HepG2 (cell line): ENCODE results near the gene CACNG8. TPM values are rescaled to one million over a fixed set of nuclear protein-coding genes. Genes with fewer than 3 reads are reported as not detected.

Experiments used
- ATAC-seq: fragments of 200-7000 bp; cut with Tn5 transposase; 3 replicates; pipeline ENCODE4 v1.9.1; 2020; ENCODE audit warnings: mild to moderate bottlenecking, moderate library complexity
- BruUV-seq: library from RNA; stranded (reverse); fragments of 400-500 nt; replicated peaks from 2 replicates; lab custom pipeline; 2021; lab: Mats Ljungman, UMichigan
- CTCF ChIA-PET: fragments of 300-600 bp; formaldehyde crosslinking; extraction: SDS; loops from one replicate; lab custom pipeline; 2021; ENCODE audit warnings: low total read pairs, inconsistent platforms, low intra/inter-chr PET ratio; lab: Yijun Ruan, JAX
- POLR2A ChIA-PET: fragments of 350-600 bp; sonication (Branson Sonifier 250); formaldehyde crosslinking; loops from one replicate; lab custom pipeline; 2020; ENCODE audit warnings: antibody characterized with exemption, inconsistent platforms; lab: Yijun Ruan, JAX
- DNase-seq: peaks from one replicate; pipeline ENCODE4 v3.0.0-alpha.2; 2015; ENCODE audit warnings: low spot score
- FAIRE-seq: peaks from 3 replicates; lab custom pipeline; 2011; peaks lifted over from hg19 to GRCh38; lab: Jason Lieb, UNC
- H2AFZ ChIP-seq: one replicate; pipeline ENCODE4 v1.6.1; 2011; ENCODE audit warnings: low read length, inconsistent platforms
- H3K27ac ChIP-seq: fragments of 300-600 bp; 3 replicates; pipeline ENCODE4 v1.8.0; 2011; ENCODE audit warnings: mixed run types, mild to moderate bottlenecking, mixed read lengths, low read length, inconsistent platforms; ENCODE audit not compliant: insufficient read depth; ENCODE audit errors: extremely low read length
- H3K27me3 ChIP-seq, 2 experiments: fragments of 200-600 bp in 1 of 2; 2 replicates in 1 of 2; 3 replicates in 1 of 2; pipeline versions ENCODE4 v1.6.0 to v1.8.0; 2011; ENCODE audit warnings: low read length in 2 of 2, mild to moderate bottlenecking in 2 of 2, moderate library complexity in 2 of 2, inconsistent platforms in 1 of 2; ENCODE audit not compliant: insufficient read depth in 2 of 2, control insufficient read depth in 1 of 2
- H3K36me3 ChIP-seq, 2 experiments: fragments of 200-600 bp in 1 of 2; replicated peaks in 1 of 2; 2 replicates in 1 of 2; 3 replicates in 1 of 2; pipeline versions ENCODE4 v1.5.1 to v1.8.0; 2011; ENCODE audit warnings: low read length in 2 of 2, inconsistent platforms in 1 of 2; ENCODE audit not compliant: insufficient read depth in 2 of 2, control insufficient read depth in 1 of 2
- H3K4me1 ChIP-seq: 2 replicates; pipeline ENCODE4 v1.5.1; 2012; ENCODE audit warnings: low read length, inconsistent platforms; ENCODE audit not compliant: insufficient read depth
- H3K4me2 ChIP-seq: 2 replicates; pipeline ENCODE4 v1.6.0; 2011; ENCODE audit warnings: low read depth, low read length, inconsistent platforms
- H3K4me3 ChIP-seq, 3 experiments: fragments of 200-600 bp in 1 of 3; sonication (generic), shearing (Covaris generic) in 1 of 3; replicated peaks in 1 of 3; 2 replicates each; pipeline ENCODE4 v1.5.1; 2011 to 2016; ENCODE audit warnings: low read length in 3 of 3, inconsistent platforms in 2 of 3, low read depth in 2 of 3, mild to moderate bottlenecking in 2 of 3, control low read depth in 1 of 3, mixed read lengths in 1 of 3; ENCODE audit not compliant: insufficient read depth in 1 of 3
- H3K79me2 ChIP-seq: one replicate; pipeline ENCODE4 v1.6.1; 2011; ENCODE audit warnings: low read length, inconsistent platforms; ENCODE audit not compliant: insufficient read depth
- H3K9ac ChIP-seq: 2 replicates; pipeline ENCODE4 v1.6.0; 2011; ENCODE audit warnings: mild to moderate bottlenecking, low read depth, low read length, inconsistent platforms; ENCODE audit not compliant: insufficient read depth
- H3K9me3 ChIP-seq: 2 replicates; pipeline ENCODE4 v1.5.1; 2012; ENCODE audit warnings: mild to moderate bottlenecking, low read length
- H4K20me1 ChIP-seq: 2 replicates; pipeline ENCODE4 v1.6.0; 2011; ENCODE audit warnings: inconsistent platforms, mild to moderate bottlenecking, low read length, moderate library complexity; ENCODE audit not compliant: insufficient read depth
- AKNA ChIP-seq: sonication (generic); formaldehyde crosslinking; IDR thresholded peaks from 2 replicates; pipeline ENCODE4 v1.4.0; 2020; ENCODE audit warnings: missing genetic modification reagents, borderline replicate concordance
- ARID5B ChIP-seq: IDR thresholded peaks from 2 replicates; pipeline ENCODE4 v1.4.0; 2020; ENCODE audit warnings: mild to moderate bottlenecking, missing genetic modification reagents
- EED ChIP-seq: sonication (generic); formaldehyde crosslinking; IDR thresholded peaks from 2 replicates; pipeline ENCODE4 v1.5.0; 2020; ENCODE audit warnings: mild to moderate bottlenecking, missing genetic modification reagents
- FOXO1 ChIP-seq: sonication (generic); formaldehyde crosslinking; IDR thresholded peaks from 2 replicates; pipeline ENCODE4 v1.4.0; 2020; ENCODE audit warnings: missing genetic modification reagents
- KLF13 ChIP-seq: sonication (generic); formaldehyde crosslinking; IDR thresholded peaks from 2 replicates; pipeline ENCODE4 v1.4.0; 2020; ENCODE audit warnings: mild to moderate bottlenecking, missing genetic modification reagents
- SOX13 ChIP-seq, 3 experiments: fragments of 450-650 bp in 1 of 3; sonication (generic) in 1 of 3; formaldehyde crosslinking in 1 of 3; IDR thresholded peaks in 2 of 3; conservative IDR thresholded peaks in 1 of 3; 2 replicates each; pipeline versions ENCODE4 v1.5.0 to v1.6.1; 2016 to 2020; ENCODE audit warnings: antibody characterized with exemption in 1 of 3, mild to moderate bottlenecking in 1 of 3, missing compliant biosample characterization in 1 of 3, missing genetic modification reagents in 1 of 3, moderate library complexity in 1 of 3
- TRIM22 ChIP-seq: fragments of 450-650 bp; IDR thresholded peaks from 2 replicates; pipeline ENCODE4 v1.6.1; 2017
- ZEB1 ChIP-seq: IDR thresholded peaks from 2 replicates; pipeline ENCODE4 v1.6.1; 2012; ENCODE audit warnings: mild to moderate bottlenecking, low read depth, inconsistent platforms; ENCODE audit not compliant: insufficient replicate concordance
- ZNF274 ChIP-seq: sonication (generic); formaldehyde crosslinking; IDR thresholded peaks from 2 replicates; pipeline ENCODE4 v1.5.1; 2020; ENCODE audit warnings: mild to moderate bottlenecking, missing genetic modification reagents
- ZNF569 ChIP-seq: sonication (generic); formaldehyde crosslinking; IDR thresholded peaks from 2 replicates; pipeline ENCODE4 v1.5.0; 2020; ENCODE audit warnings: mild to moderate bottlenecking, missing genetic modification reagents, moderate library complexity, borderline replicate concordance
- ZNF704 ChIP-seq: sonication (generic); formaldehyde crosslinking; IDR thresholded peaks from 2 replicates; pipeline ENCODE4 v1.8.1; 2023; ENCODE audit warnings: mild to moderate bottlenecking, inconsistent platforms, moderate library complexity, missing genetic modification reagents, borderline replicate concordance
- WGBS: methylation state at CpG from one replicate; pipeline ENCODE4 v1.1.6; 2017; ENCODE audit warnings: low lambda C conversion rate; 5-methylcytosine and 5-hydroxymethylcytosine counted together
- in situ Hi-C: cut with HindIII; loops from 2 replicates; pipeline ENCODE4 v1.10.0; 2017; ENCODE audit warnings: low pct_unique_long_range_greater_than_20kb; ENCODE audit not compliant: extremely low pct_ligation_motif_present
- intact Hi-C: fragments of 100-400 bp; cut with micrococcal nuclease; formaldehyde crosslinking; loops from one replicate; pipeline ENCODE4 v1.10.0; 2022; ENCODE audit not compliant: unreplicated experiment
- polyA plus RNA-seq, 8 experiments: library from polyadenylated mRNA; depleted of rRNA in 3 of 8; stranded (reverse) in 7 of 8; unstranded in 1 of 8; fragments of >200 nt; fragmentation: Illumina TruSeq in 4 of 8; extraction: Trizol in 4 of 8; gene quantifications; 2 replicates each; pipeline versions ENCODE4 v1.2.1 to v1.2.3, GENCODE V29; 2011 to 2016; ENCODE audit warnings: low read depth in 4 of 8, missing spikeins in 1 of 8, mixed read lengths in 1 of 8; ENCODE audit not compliant: insufficient read depth in 1 of 8
- total RNA-seq, 5 experiments: library from RNA; depleted of rRNA; stranded (reverse); fragments of >200 nt; fragmentation: Illumina TruSeq; extraction: Trizol; gene quantifications; 2 replicates each; pipeline ENCODE4 v1.2.3, GENCODE V29; 2016; ENCODE audit warnings: low read depth in 1 of 5

CACNG8 gene
- total and polyA plus RNA-seq, 2 of the 13 experiments (the other 11 are each of a cell fraction or from before 2014, with no cell fraction given), result not detected

GRCh38 chr19:53927739-53928138, 35.0 kb upstream of the CACNG8 start (continued):
- TF ChIP-seq AKNA (CRISPR knock-in tag) (no peak), SOX13 (IDR thresholded peaks at IDR 0.05) (no peak), SOX13 (CRISPR knock-in tag; conservative IDR thresholded peaks at IDR 0.05 in 1 of 2, IDR thresholded peaks at IDR 0.05 in 1 of 2) (no peak), FOXO1 (CRISPR knock-in tag) (no peak)

- in situ Hi-C loops, result no loop called here
- Histone ChIP-seq H4K20me1 (no peaks in the 10 kb centered on the region), H2AFZ (no peak overlapping the region), H3K4me2 (no peak overlapping the region), H3K9ac (no peak overlapping the region), H3K79me2 (no peaks in the 10 kb centered on the region), H3K9me3 (no peaks in the 10 kb centered on the region), H3K4me1 (no peaks in the 10 kb centered on the region), H3K36me3 (no peaks in the 10 kb centered on the region), H3K4me3 (no peak overlapping the region), H3K27ac (no peak overlapping the region), H3K27me3 (0 out of 5 replicates have a peak, but pooled peaks cover 0 to 4% of the 10 kb centered on the region in 2 experiments)
- ATAC-seq (no peak), DNase-seq (no peak), FAIRE-seq (no peak)
- no TSS peak for BruUV-seq
- CTCF ChIA-PET, result no interaction called here
- POLR2A ChIA-PET, result no interaction called here
- intact Hi-C loops, result no loop called here
- 14% methylated on average over 7 of the region's 7 CpGs for WGBS
- TF ChIP-seq ZEB1 (no peak), ZNF274 (CRISPR knock-in tag) (no peak), KLF13 (CRISPR knock-in tag) (no peak), ZNF569 (CRISPR knock-in tag) (no peak), EED (CRISPR knock-in tag) (no peak), TRIM22 (no peak), ARID5B (CRISPR knock-in tag) (no peak), ZNF704 (no peak)
These were observed 26.7 kb upstream of the CACNG8 start for GRCh38 chr19:53936029-53936428.
